GM10266 (cell line): ENCODE measurements around the gene APBB2.
"Not testable (repeated sequence)": the region's sequence is repeated elsewhere in the genome, so short reads cannot be mapped to it uniquely, and the experiment has no call there.

Experiments
- DNase-seq: peaks from one replicate; pipeline ENCODE4 v3.0.0; 2012; ENCODE audit errors: extremely low spot score
- CTCF ChIP-seq: IDR thresholded peaks from 2 replicates; pipeline ENCODE4 v1.5.1; 2012; ENCODE audit warnings: mild to moderate bottlenecking, low read depth; ENCODE audit not compliant: control insufficient read depth, insufficient read depth; ENCODE audit errors: missing control alignments

Gene APBB2

GRCh38 chr4:41148931-41149330 is 65.4 kb downstream of the APBB2 start:
- no peak for DNase-seq
- no peak for TF ChIP-seq CTCF

- no peak for TF ChIP-seq CTCF
- no peak for DNase-seq
These were observed 66.0 kb downstream of the APBB2 start for GRCh38 chr4:41148292-41148691.

- DNase-seq, result not testable (repeated sequence)
These were observed 66.8 kb downstream of the APBB2 start for GRCh38 chr4:41147570-41147969.

GRCh38 chr4:41146716-41147506 is 67.4 kb downstream of the APBB2 start:
- DNase-seq, result no peak
- no peak for TF ChIP-seq CTCF

- DNase-seq, result no peak
- no peak for TF ChIP-seq CTCF
These were observed 68.1 kb downstream of the APBB2 start for GRCh38 chr4:41146196-41146595.

- no peak for TF ChIP-seq CTCF
- no peak for DNase-seq
These were observed 68.7 kb downstream of the APBB2 start for GRCh38 chr4:41145571-41146078.

- DNase-seq, result no peak
- no peak for TF ChIP-seq CTCF
These were observed 69.5 kb downstream of the APBB2 start for GRCh38 chr4:41144812-41145211.

- DNase-seq, result no peak
- TF ChIP-seq CTCF, result no peak
These were observed 70.3 kb downstream of the APBB2 start for GRCh38 chr4:41144040-41144379.
